ENCODE results near the gene USP40.

DNA sequence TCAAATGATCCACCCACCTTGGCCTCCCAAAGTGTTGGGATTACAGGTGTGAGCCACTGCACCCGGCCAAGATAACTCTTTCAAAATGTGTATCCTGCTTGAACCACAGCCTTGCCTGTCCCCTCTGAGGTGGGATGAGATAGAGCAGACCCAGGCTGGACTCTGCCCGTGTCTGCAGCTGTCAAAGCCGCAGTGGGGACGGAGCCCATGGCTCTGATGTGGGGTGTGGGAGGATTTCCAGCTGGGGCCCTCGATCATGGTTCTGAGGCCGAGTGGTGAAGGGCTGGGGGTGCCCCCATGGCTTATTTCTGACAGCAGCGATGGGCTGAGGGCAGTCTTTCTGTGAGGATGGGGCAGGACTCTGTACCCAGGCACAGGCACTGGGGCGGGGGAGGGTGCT, 107.8 kb downstream of the USP40 start:
- TF ChIP-seq, protein P1, sequence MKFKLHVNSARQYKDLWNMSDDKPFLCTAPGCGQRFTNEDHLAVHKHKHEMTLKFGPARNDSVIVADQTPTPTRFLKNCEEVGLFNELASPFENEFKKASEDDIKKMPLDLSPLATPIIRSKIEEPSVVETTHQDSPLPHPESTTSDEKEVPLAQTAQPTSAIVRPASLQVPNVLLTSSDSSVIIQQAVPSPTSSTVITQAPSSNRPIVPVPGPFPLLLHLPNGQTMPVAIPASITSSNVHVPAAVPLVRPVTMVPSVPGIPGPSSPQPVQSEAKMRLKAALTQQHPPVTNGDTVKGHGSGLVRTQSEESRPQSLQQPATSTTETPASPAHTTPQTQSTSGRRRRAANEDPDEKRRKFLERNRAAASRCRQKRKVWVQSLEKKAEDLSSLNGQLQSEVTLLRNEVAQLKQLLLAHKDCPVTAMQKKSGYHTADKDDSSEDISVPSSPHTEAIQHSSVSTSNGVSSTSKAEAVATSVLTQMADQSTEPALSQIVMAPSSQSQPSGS (tag by site-specific recombination; IDR thresholded peaks at IDR 0.05; ENCODE audit: low read depth) = no peak
- TF ChIP-seq ZNF112 (tag by site-specific recombination; IDR thresholded peaks at IDR 0.05) (no peak), ZNF335 (tag by site-specific recombination; conservative IDR thresholded peaks at IDR 0.05) (no peak), ZBTB21 (tag by site-specific recombination; IDR thresholded peaks at IDR 0.05) (no peak), ZNF184 (tag by site-specific recombination; IDR thresholded peaks at IDR 0.05) (no peak), ZNF610 (tag by site-specific recombination; IDR thresholded peaks at IDR 0.05; ENCODE audit: borderline replicate concordance) (no peak), YY1 (tag by site-specific recombination; IDR thresholded peaks at IDR 0.05) (no peak)
- TF ChIP-seq, protein P2, sequence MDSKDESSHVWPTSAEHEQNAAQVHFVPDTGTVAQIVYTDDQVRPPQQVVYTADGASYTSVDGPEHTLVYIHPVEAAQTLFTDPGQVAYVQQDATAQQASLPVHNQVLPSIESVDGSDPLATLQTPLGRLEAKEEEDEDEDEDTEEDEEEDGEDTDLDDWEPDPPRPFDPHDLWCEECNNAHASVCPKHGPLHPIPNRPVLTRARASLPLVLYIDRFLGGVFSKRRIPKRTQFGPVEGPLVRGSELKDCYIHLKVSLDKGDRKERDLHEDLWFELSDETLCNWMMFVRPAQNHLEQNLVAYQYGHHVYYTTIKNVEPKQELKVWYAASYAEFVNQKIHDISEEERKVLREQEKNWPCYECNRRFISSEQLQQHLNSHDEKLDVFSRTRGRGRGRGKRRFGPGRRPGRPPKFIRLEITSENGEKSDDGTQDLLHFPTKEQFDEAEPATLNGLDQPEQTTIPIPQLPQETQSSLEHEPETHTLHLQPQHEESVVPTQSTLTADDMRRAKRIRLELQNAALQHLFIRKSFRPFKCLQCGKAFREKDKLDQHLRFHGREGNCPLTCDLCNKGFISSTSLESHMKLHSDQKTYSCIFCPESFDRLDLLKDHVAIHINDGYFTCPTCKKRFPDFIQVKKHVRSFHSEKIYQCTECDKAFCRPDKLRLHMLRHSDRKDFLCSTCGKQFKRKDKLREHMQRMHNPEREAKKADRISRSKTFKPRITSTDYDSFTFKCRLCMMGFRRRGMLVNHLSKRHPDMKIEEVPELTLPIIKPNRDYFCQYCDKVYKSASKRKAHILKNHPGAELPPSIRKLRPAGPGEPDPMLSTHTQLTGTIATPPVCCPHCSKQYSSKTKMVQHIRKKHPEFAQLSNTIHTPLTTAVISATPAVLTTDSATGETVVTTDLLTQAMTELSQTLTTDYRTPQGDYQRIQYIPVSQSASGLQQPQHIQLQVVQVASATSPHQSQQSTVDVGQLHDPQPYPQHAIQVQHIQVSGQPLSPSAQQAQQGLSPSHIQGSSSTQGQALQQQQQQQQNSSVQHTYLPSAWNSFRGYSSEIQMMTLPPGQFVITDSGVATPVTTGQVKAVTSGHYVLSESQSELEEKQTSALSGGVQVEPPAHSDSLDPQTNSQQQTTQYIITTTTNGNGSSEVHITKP (tag by site-specific recombination; IDR thresholded peaks at IDR 0.05) = no peak
- TF ChIP-seq, protein P3, sequence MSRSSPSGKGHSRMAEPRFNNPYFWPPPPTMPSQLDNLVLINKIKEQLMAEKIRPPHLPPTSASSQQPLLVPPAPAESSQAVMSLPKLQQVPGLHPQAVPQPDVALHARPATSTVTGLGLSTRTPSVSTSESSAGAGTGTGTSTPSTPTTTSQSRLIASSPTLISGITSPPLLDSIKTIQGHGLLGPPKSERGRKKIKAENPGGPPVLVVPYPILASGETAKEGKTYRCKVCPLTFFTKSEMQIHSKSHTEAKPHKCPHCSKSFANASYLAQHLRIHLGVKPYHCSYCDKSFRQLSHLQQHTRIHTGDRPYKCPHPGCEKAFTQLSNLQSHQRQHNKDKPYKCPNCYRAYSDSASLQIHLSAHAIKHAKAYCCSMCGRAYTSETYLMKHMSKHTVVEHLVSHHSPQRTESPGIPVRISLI (tag by site-specific recombination; IDR thresholded peaks at IDR 0.05) = no peak
- TF ChIP-seq, protein P4, sequence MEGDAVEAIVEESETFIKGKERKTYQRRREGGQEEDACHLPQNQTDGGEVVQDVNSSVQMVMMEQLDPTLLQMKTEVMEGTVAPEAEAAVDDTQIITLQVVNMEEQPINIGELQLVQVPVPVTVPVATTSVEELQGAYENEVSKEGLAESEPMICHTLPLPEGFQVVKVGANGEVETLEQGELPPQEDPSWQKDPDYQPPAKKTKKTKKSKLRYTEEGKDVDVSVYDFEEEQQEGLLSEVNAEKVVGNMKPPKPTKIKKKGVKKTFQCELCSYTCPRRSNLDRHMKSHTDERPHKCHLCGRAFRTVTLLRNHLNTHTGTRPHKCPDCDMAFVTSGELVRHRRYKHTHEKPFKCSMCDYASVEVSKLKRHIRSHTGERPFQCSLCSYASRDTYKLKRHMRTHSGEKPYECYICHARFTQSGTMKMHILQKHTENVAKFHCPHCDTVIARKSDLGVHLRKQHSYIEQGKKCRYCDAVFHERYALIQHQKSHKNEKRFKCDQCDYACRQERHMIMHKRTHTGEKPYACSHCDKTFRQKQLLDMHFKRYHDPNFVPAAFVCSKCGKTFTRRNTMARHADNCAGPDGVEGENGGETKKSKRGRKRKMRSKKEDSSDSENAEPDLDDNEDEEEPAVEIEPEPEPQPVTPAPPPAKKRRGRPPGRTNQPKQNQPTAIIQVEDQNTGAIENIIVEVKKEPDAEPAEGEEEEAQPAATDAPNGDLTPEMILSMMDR (tag by site-specific recombination; IDR thresholded peaks at IDR 0.05) = no peak
- TF ChIP-seq, protein P5, sequence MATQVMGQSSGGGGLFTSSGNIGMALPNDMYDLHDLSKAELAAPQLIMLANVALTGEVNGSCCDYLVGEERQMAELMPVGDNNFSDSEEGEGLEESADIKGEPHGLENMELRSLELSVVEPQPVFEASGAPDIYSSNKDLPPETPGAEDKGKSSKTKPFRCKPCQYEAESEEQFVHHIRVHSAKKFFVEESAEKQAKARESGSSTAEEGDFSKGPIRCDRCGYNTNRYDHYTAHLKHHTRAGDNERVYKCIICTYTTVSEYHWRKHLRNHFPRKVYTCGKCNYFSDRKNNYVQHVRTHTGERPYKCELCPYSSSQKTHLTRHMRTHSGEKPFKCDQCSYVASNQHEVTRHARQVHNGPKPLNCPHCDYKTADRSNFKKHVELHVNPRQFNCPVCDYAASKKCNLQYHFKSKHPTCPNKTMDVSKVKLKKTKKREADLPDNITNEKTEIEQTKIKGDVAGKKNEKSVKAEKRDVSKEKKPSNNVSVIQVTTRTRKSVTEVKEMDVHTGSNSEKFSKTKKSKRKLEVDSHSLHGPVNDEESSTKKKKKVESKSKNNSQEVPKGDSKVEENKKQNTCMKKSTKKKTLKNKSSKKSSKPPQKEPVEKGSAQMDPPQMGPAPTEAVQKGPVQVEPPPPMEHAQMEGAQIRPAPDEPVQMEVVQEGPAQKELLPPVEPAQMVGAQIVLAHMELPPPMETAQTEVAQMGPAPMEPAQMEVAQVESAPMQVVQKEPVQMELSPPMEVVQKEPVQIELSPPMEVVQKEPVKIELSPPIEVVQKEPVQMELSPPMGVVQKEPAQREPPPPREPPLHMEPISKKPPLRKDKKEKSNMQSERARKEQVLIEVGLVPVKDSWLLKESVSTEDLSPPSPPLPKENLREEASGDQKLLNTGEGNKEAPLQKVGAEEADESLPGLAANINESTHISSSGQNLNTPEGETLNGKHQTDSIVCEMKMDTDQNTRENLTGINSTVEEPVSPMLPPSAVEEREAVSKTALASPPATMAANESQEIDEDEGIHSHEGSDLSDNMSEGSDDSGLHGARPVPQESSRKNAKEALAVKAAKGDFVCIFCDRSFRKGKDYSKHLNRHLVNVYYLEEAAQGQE (tag by site-specific recombination; IDR thresholded peaks at IDR 0.05) = no peak

Measured in HEK293 (cell line).